D721Med (cell line): ENCODE measurements around the gene NALCN.

ENCODE experiments used
- DNase-seq: peaks from one replicate; pipeline ENCODE4 v3.0.0; 2011; ENCODE audit warnings: low spot score; ENCODE audit not compliant: insufficient read length
- FAIRE-seq: peaks from 2 replicates; lab custom pipeline; 2011; peaks lifted over from hg19 to GRCh38; lab: Jason Lieb, UNC
- CTCF ChIP-seq: IDR thresholded peaks from 2 replicates; pipeline ENCODE4 v1.5.1; 2012; ENCODE audit warnings: mild to moderate bottlenecking, control low read depth; ENCODE audit not compliant: insufficient read depth; ENCODE audit errors: missing control alignments

Gene NALCN

DNA sequence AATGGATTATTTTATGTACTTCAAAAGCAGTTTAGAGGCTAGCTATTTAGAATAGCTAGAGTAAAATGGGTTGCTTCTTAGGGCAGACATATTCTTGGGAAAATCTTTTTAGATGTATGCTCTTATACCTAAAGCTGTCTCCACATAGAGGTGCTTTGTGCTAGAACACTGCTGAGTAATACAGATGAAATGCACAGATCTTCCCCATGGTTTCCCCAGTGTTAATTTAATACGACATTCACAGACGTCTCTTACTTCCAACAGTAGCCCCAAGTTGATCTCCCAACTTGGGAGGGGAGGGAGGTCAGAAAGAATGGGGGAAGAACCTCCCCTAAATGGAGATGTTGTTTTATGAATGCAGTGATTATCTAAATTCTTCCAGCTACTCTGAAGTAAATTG lies 16.9 kb downstream of the NALCN start:
- no peak for TF ChIP-seq CTCF
- FAIRE-seq (no peak), DNase-seq (no peak)

GRCh38 chr13:101398920-101399319 lies 17.4 kb downstream of the NALCN start:
- no peak for DNase-seq
- no peak for TF ChIP-seq CTCF
- no peak for FAIRE-seq

GRCh38 chr13:101398191-101398590 lies 18.1 kb downstream of the NALCN start:
- no peak for DNase-seq
- no peak for FAIRE-seq
- no peak for TF ChIP-seq CTCF

- no peak for DNase-seq
- TF ChIP-seq CTCF, result no peak
- no peak for FAIRE-seq
These were observed 18.6 kb downstream of the NALCN start for GRCh38 chr13:101397742-101398141.

- DNase-seq (no peak), FAIRE-seq (no peak)
- no peak for TF ChIP-seq CTCF
These were observed 21.7 kb downstream of the NALCN start for GRCh38 chr13:101394605-101395004.

- no peak for TF ChIP-seq CTCF
- DNase-seq, result no peak
- no peak for FAIRE-seq
These were observed 23.2 kb downstream of the NALCN start for GRCh38 chr13:101393140-101393539.

DNA sequence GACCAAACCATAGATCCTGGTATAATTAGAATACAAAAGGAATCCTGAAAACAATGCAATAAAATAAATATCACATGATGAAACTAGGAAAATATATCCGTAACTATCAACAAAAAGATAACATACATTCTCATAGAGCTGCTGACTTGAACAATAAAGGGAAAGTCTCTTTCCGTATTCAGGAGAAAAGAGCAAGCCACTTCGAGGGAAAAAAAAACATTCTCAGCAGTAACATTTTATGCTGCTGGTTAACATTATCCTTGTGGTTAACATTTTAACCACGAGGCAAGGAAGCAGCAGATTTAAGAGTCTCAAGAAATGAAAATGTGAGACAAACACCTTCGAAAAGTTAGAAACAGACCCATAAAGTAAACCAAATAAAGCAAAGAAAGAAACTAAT lies 25.8 kb downstream of the NALCN start:
- DNase-seq (no peak), FAIRE-seq (no peak)
- TF ChIP-seq CTCF, result no peak
